Neural progenitor cell (in vitro differentiated cells): ENCODE measurements around the gene TFPT.

Source experiments
- CTCF ChIP-seq: fragments of 200-600 bp; sonication (generic); IDR thresholded peaks from 2 replicates; pipeline ENCODE4 v1.5.1; 2017; ENCODE audit warnings: antibody characterized with exemption, mild to moderate bottlenecking
- EZH2 ChIP-seq: fragments of 200-600 bp; sonication (generic); IDR thresholded peaks from 2 replicates; pipeline ENCODE4 v1.6.1; 2017; ENCODE audit warnings: antibody characterized with exemption, mild to moderate bottlenecking, moderate library complexity
- EZH2phosphoT487 ChIP-seq: fragments of 200-600 bp; sonication (generic); IDR thresholded peaks from 2 replicates; pipeline ENCODE4 v1.6.1; 2017; ENCODE audit warnings: antibody characterized with exemption

DNA sequence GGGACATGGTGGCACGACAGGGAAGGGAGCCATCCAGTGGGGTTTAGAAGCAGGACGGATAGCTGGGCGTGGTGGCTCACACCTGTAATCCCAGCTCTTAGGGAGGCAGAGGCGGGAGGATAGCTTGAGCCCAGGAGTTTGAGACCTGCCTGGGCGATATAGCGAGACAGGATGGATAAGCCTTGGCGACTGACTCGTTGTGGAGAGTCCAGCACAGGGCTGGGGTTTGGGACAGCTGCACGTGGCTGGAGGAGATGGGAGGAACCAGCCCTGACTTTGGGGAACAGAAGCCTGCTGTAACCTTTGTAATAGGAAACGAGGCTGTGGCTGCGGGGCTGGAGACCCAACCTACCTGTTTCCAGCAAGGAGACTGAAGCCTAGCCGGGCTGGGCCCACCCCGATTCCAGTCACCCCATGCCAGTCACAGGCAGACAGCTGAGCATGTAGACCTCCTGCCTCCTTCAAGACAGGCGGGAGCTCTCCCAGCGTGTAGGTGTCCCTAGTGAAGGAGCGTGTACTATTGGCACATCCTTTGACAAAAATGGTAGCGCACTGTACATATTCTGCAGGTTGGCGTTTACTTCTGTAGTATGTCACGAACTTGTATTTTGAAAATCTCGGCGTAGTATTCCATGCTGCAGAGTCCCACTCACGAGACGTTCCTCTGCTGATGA, 36.0 kb upstream of the TFPT start:
- no peak for TF ChIP-seq CTCF
- TF ChIP-seq EZH2: no peak
- no peak for TF ChIP-seq EZH2phosphoT487
